Dedifferentiated amniotic fluid mesenchymal stem cell (primary cell): ENCODE measurements around the gene OR13F1.
"Not testable (repeated sequence)": the region's sequence is repeated elsewhere in the genome, so short reads cannot be mapped to it uniquely, and the experiment has no call there.

Source experiments
- DNase-seq: peaks from one replicate; pipeline ENCODE4 v3.0.0-alpha.2; 2016; ENCODE audit errors: extremely low spot score

The OR13F1 gene

GRCh38 chr9:104503963-104504362, at the start of gene OR13F1:
Gene OR13F1 (plus strand): TSS chr9:104504263. CDS start chr9:104504263, 0 bp downstream.
- DNase-seq, result no peak

DNA sequence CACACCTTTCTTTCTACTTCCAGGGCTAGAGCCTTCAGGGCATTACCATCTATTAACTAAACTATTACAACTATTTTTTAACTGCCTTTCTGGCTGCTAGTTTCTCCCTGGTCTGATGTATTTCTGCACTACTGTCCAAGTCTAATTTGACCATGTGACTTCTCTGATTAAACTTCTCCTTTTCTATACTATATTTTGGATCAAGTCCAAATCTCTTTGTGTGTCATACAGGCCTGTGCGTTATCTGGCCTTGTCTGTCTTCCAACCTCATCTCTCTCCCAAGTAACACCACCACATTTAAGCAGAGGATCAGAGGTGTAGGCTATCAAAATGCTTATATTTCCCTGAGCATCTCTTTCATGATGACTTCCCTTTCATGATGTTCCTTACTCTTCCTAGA, 47.2 kb upstream of the OR13F1 start:
- no peak for DNase-seq

- DNase-seq, result no peak
These were observed 40.2 kb upstream of the OR13F1 start for GRCh38 chr9:104463864-104464263.

DNA sequence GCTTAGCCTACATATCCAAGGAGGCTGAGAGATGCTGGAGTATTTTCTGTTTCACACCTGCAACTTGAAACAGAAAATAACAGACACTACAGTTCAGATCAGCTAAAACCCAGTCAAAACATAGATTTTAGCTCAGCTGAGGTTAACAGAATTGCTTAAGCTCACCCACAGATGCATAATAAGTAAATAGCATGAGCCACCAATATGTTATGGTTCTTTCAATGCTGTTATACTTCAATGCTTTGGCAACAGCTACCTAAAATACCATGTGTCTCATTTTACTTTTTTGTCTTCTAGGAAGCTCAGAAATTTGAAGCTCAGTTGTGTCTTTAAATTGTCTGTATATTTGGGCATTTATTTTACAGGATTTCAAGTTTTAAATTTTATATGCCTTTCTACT, 35.8 kb upstream of the OR13F1 start:
- no peak for DNase-seq

DNA sequence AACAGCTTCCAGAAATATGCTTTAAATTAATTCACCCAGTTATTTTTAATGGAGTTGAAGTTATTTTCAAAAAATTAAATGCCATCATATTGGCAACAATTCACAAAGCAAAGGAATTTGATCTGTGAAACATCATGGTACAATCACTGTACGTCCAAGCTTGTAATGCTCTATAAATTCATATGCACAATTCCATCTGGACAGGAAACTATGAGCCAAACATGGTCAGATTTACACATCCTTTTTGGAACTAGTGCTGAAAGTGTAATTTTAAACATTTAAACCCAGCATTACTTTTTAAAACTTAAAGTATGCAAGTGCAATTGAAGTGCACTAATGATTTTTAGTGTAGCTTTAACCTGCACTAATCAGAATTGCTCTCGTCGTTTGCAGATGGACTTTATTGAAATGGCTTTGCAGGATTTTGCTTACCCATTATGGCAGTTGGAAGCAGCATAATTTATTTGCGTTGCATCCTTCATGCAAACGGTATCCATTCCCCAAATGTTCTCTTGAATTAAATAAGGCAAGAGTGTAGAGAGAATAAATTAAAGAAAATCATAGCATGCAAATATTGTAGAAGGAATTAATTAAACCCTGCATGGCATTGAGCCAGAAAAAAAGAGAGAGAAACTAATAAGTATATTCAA, 21.0 kb upstream of the OR13F1 start:
- DNase-seq, result no peak

- DNase-seq, result no peak
These were observed 19.0 kb upstream of the OR13F1 start for GRCh38 chr9:104485014-104485413.

DNA sequence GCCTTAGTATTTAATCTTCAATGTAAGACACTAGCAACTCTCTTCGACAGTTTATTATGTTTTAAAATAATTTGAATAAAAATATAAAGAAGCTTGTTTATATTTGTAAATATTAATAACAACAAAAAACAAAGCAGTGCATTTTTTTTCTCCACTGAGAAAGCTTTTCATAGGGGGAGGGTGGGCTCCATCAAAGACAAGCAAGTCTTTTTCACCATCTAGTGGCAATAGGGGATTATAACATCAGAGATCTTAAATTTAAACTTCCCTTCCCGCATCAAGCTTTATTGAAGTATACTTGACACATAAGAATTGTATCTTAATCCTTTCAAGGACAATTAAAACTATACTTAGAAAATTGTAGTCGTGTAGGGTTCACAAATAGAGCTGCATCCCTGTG, 9.3 kb upstream of the OR13F1 start:
- no peak for DNase-seq

- DNase-seq, result no peak
These were observed 623 bp upstream of the OR13F1 start for GRCh38 chr9:104503440-104503839.

DNA sequence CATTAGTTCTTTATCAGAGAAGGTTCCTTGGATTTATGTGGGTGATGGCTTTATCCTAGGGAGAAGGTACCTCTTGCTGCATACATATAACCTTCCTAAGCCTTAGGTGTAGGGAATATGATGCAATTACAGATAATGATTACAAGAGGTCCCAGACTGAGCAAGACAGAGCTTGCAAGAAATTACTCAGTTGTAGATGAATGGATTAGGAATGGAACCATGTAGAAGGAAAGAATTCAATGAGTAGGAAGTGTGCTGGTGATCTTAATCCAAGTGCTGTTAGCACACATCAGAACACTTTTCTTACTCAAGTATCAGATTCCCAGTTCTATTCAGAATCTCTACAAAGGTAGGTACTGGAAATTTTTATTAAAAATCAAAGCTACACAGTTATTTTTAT, 2.5 kb downstream of the OR13F1 start:
- no peak for DNase-seq

DNA sequence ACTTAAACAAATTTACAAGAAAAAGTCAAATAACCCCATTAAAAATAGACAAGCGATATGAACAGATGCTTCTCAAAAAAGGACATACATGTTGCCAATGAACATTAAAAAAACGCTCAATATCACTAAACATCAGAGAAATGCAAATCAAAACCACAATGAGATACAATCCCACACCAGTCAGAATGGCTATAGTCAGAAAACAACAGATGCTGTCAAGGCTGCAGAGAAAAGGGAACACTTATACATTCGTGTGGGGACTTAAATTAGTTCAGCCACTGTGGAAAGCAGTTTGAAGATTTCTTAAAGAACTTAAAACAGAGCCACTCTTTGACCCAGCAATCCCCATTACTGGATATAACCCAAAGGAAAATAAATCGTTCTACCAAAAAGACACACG, 10.8 kb downstream of the OR13F1 start:
- no peak for DNase-seq

DNA sequence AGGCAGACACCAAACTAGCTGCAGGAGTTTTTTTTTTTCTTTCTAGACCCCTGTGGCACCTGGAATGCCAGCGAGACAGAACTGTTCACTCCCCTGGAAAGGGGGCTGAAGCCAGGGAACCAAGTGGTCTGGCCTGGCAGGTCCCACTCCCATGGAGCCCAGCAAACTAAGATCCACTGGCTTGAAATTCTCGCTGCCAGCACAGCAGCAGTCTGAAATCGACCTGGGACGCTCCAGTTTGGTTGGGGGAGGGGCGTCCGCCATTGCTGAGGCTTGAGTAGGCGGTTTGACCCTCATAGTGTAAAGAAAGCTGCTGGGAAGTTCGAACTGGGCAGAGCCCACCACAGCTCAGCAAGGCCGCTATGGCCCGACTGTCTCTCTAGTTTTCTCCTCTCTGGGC, 16.2 kb downstream of the OR13F1 start:
- DNase-seq, result not testable (repeated sequence)

DNA sequence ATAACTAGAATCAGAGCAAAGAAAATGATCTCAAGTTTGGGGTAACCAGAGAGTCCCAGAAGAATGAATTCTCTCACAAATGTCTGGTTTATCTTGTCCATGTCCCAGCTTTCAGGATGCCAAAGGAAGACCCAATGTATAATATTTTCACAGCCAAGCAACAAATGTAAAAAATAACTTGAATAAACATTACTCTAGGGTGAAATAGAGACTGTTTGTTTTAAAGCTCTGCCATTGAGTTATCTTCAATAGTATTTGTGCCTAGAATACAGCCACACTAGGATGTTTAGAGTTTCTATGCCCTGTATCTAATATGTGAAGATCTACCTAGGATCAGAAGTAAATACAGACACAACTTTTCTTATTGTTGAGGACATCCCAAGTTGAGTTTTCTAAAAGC, 23.0 kb downstream of the OR13F1 start, which contains the start of gene OR13C4:
TSS of gene OR13C4 (minus strand) at position 101 of the 400 bp plus-strand sequence. CDS start at position 101, 0 bp downstream.
- DNase-seq, result no peak

GRCh38 chr9:104536756-104537155, 32.7 kb downstream of the OR13F1 start, which contains the start of gene OR13C3:
Gene OR13C3 (minus strand): TSS chr9:104536856. CDS start chr9:104536723, 133 bp downstream.
- DNase-seq, result no peak

DNA sequence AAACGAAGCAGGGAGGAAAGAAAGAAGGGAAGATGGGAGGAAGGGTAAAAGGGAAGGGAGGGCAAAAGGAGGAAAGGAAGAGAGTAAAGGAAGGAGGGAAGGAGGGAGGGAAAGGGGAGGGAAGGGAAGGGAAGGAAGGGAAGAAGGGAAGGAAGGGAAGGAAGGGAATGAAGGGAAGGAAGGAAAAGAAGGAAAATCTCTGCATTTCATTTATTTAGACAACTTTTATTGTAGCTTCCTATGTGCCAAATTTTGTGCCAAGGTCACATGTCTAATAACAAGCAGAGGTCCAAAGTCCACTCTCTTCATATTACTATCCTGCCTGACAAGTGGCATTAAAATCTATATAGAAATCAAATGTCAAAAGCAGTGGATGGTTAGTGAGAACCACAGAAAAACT, 35.2 kb downstream of the OR13F1 start:
- DNase-seq, result no peak

DNA sequence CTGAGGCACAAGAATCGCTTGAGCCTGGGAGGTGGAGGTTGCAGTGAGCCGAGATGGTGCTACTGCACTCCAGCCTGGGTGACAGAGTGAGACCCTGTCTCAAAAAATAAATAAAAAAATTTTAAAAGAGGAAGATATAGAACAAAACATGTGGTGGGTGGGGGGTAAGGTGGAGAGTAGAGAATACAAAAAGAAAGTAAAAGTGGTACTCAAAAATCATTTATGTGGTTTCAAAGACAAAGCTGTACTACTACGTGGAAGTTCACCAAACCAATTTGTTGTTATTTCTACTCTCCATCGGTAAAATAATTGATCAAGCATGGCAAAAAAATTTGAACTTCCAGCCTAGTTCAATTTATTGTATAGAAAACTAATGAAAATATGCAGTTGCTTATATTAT, 40.6 kb downstream of the OR13F1 start:
- DNase-seq, result no peak

DNA sequence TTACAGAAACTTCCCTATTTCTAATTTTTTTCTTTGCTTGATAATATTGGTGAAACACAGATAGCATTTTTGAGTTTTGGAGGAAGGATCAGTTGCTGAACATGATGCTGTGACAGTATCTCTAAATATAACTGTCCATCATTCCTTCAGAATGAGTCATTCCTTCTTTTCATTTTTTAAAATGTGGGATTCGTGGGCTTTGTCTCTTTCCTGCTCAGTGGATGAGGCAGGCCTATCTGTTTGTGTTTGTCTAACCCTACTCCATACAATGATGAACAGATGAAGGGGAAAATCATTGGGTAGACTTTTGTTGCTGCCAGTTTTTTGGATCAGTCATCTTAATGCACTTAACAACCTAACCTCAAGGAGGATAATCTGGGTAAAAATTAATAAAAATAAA, 49.2 kb downstream of the OR13F1 start:
- DNase-seq, result no peak
